HG03045 (cell line): ENCODE data around the gene TSPEAR.

ENCODE experiments used
- ATAC-seq: cut with Tn5 transposase; IDR thresholded peaks from one replicate; pipeline ENCODE4 v1.9.1; 2021; ENCODE audit warnings: mild to moderate bottlenecking, moderate library complexity; ENCODE audit not compliant: unreplicated experiment

TSPEAR gene

DNA sequence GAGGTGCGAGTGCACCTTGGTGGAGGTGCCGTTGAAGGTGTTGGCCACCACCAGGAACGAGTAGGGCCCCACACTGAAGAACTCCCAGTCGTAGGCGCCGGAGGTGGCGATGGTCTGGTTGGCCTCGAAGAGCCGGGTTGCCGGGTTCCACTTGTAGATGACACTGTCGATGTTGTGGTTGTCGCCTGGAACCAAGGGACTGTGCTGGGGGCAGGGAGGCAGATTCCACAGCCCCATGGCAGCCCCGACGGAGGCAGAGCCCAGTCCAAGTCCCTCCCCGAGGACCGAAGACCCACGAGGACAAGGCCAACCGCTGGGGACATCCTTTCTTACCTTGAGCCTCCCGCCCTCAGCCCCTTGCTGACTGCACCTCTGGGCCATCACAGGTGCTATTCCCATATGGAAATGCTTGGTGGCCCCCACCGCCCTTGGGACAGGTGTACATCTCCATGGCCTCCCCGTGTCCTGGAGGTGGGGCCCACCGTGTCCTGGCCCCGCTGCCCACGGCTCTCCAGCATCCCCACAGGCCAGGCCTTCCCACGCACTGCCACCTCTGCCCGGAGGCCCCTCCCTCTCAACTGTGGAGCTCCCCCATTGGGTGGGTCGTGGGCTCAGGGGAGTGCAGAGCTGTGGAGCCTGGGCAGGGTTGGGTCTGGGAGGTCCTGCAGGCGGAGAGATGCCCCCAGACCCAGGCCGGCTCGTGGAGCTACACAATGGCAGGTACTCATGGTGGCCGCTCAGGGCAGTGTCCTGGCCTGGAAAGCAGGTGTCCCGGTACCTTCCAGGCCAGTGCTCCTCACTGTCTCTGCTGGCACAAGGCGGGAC lies 189.2 kb downstream of the TSPEAR start:
- ATAC-seq, result no peak

GRCh38 chr21:44521301-44521927 lies 190.0 kb downstream of the TSPEAR start:
- ATAC-seq, result no peak

GRCh38 chr21:44520326-44521300 lies 190.8 kb downstream of the TSPEAR start:
- no peak for ATAC-seq

DNA sequence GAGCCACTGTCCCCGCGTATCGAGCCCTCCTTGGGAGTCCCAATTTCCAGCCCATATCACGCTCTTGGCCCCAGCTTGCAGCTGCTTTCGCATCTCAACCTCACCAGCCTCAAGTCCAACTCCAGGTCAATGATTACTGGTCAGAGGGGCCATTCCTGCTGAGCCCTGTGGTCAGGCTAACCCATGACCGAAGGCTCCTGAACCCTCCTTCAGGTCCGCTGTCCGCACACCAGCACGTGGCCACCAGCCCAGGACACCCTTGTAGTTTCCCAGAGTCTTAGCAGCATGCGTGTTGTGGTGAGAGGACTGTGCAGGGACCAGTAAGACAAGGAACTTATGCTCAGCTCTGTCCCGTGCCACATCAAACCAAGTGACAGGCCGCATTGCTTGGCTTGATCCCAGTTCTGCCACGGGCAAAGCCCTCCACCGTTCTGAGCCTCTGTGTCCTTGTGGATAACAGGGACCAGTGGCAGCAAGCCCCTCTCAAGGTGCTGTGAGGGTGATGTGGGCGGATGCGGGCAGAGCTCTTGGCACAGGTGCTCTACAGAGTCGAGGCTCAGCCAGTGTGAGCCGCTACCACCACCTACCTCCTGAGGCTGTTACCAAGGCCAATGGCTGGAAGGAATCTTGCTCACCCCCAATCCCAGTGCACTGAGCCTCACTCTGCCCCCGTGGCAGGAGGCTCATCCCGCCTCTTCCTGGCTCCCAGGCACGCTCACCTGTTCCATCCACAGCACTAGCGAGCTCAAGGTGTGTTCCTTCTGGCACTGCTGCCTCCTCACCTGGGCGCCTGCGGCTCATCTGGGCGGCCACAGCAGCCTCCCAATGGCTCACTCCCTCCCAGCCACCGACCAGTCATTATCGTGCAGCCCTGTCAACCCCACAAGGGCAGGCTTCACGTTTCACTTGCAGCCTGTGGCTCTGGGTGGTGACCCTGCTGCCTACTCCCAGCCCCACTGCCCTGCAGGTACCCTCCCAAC lies 191.7 kb downstream of the TSPEAR start:
- ATAC-seq, result no peak

DNA sequence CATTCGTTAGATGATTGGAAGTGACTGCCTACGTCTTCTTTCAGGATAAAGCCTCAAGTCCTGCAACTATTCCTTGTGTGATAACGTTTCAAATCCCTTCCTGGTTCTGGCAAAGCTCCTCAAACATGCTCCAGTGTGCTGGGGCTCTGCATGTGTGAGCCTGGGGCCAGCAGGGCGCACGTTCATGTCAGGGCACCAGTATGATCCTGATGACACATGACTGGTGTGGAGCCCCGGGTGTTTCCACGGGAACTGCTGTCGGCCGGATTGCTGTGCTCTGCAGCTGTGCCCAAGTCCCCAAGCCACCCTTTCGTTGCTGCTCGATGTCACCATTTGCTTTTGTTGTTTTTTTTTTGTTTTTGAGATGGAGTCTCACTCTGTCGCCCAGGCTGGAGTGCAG lies 192.7 kb downstream of the TSPEAR start:
- ATAC-seq, result no peak

DNA sequence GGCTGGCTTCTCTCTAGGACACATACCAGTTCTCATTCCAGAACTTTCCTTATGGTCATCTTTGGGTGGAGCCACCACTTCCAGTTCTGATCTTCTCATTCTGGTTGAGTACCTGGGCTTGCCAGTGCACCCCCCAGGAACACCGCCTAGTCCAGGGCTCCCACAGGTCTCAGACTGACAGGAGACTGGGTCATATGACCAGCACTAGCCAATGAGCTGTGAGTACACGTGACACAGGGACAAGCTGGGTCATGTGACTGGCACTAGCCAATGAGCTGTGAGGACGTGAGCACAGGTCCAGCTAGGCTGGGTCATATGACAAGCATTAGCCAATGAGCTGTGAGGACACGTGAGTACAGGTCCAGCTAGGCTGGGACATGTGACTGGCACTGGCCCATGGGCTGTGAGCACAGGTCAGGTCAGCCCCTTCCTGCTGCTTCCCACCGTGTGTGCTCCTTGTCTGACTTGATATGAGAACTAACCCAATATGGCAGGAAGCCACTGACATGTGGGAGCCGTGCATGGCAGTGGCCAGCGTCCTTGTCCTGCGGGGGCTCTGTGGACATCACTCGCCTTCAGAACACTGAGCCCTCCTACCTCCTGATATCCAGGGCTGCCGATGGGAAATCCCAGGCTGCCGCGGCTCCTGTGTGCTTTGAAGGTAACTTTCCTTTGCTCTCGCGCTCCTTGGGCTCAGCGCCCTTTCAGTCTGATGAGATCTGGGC lies 194.0 kb downstream of the TSPEAR start:
- no peak for ATAC-seq

GRCh38 chr21:44516828-44517174 lies 194.6 kb downstream of the TSPEAR start:
- ATAC-seq, result no peak

- no peak for ATAC-seq
Measured at GRCh38 chr21:44516342-44516741, 195.0 kb downstream of the TSPEAR start.

DNA sequence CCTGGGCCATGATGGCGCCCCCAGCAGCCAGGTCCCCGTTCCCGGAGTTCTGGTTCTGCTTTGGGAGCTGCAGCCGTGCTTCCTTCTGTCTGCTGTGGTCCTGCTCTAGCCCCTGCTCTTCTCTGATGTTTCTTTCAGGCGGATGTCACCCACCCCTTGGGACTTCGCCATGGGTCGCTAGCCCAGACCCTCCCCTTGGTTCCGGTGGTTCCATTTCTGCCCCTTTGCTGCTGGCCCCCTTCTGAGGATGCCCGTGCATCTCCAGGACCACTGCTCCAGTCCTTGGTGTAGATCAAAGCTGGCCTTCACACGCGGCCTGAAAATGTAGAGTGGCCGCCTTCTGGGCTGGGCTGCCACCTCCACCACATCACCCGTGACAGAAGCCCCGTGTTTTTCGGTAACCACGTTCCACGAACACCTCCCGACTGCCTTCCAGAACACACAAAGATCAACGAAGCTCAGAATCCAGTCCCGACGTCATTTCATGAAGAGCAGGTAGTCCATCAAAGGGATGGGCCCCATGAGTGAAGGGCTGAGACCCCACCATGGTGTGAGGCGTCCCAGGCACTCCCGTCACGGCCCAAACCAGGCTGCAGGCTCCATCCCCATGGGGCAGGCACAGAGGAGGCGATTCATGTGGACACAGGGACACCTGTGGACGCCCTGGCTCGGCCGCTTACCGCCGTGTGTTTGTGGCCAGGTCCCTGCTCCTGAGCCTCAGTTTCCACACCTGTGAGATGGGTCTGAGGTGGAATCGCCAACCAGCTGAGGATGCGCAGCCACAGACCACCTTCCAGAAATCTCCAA lies 195.8 kb downstream of the TSPEAR start:
- no peak for ATAC-seq

DNA sequence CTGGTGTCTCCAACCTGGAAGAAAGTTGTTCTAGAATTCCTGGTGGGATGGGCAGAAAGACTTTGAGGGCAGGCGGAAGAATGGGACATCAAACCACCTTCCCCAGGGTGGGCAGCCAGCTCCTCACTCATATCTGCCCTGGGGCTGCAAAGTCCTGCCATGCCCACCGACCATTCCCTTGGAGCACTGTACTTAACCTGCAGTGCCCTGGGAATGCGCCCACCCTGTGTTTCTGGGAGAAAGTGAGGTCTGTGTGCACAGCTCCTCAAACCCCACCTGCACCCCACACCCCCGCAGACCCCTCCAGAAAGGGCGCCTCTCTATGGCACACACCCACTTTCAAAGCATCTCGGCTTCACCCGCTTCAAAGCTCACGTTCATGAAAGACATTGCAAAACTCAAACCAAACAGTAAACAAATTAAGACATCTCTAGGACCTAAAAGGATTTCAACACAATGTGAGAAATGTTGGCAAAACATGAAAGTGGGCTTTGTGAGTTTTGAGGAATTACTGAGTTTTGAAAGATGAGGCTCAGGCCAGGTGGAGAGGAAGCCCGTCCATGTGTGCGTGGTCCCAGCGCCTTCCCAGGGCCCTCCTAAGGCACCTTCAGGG lies 196.5 kb downstream of the TSPEAR start:
- no peak for ATAC-seq

GRCh38 chr21:44514218-44514520 lies 197.2 kb downstream of the TSPEAR start:
- no peak for ATAC-seq

- ATAC-seq, result no peak
Measured at GRCh38 chr21:44513389-44514217, 197.8 kb downstream of the TSPEAR start.

DNA sequence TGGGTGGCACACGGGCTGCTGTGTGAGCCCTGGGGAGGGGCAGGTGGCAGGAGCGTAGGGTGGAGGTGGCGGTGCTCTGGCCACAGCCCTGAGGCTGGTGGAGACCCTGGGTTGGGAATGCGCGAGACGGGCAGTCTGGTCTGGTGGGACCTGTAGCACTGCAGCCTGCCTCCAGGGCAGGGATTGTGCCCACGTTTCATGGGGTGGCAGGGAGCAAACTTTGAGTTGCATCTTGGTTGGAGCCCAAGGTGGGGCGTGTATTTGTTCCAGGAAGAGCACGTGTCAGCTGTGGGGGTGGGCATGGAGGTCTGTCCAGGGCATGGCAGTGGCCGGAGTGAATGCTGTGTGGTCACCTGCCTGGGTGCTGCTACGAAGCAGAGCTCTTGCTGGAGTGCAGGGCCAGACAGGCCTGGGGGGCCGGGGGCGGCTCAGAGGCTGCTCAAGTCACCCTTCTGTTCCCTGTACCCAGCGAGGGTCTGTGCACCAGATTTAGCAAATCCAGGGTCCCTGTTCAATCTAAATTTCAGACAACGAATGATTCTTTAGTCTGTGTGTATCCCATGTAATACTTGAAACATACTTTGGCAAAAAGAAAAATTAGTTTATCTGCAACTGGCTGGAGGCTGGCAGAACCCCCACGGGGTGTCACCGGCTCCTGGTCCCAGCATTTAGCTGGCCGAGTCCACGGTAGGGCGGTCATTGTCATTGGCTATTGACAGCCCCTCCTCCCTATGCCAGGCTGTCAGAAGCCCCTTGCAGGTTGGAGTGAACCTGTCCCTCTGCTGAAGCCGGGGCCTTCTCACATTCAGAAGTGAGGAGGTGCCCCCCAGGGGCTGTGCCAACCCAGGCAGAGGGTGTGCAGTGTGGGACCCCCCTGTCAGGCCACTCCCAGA lies 198.6 kb downstream of the TSPEAR start:
- no peak for ATAC-seq

GRCh38 chr21:44511938-44512275 lies 199.5 kb downstream of the TSPEAR start:
- no peak for ATAC-seq

DNA sequence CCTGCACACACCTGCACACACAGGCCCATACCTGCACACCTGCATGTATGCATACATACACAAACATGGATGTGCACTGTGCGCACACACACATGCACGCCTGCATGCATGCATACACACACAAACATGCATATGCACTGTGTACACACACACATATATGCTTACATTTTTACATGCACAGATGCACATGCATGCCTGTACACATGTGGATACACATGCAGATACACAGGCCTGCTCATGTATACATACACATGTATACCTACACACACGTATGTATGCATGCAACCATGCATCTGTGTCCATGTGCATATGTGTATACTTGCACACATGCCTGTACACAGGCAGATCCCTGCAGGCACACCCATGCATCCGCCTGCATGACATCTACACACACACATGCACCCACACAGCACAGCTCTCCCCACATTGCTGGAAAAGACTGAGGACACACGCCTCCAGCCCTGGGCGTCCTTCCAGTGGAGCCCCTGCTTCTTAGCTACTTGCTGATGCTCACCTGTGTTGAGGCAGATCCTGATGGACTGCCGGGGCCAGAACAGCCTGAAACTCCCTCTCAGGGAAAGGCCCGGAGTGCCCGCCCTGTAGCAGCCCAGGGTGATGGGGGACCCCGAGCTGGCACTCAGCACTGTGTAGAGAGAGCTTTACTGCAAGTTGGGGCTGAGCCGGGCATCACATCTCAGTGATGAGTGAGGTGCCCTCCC lies 200.0 kb downstream of the TSPEAR start:
- no peak for ATAC-seq
